HG03571 (cell line): ENCODE data around the gene GLRX.

Source experiments
- ATAC-seq: cut with Tn5 transposase; IDR thresholded peaks from one replicate; pipeline ENCODE4 v1.9.1; 2021; ENCODE audit not compliant: unreplicated experiment

Gene GLRX

GRCh38 chr5:95822542-95823181 is at the start of gene GLRX:
Gene GLRX (minus strand): TSS chr5:95822726. CDS start chr5:95822662, 64 bp downstream.
- ATAC-seq = peak; percentile 45

GRCh38 chr5:95871146-95871806 is 48.8 kb upstream of the GLRX start:
- no peak for ATAC-seq

GRCh38 chr5:95870105-95870672 is 47.7 kb upstream of the GLRX start:
- ATAC-seq = peak; percentile 57

- peak; percentile 67 for ATAC-seq
These were observed 46.8 kb upstream of the GLRX start for GRCh38 chr5:95869173-95869855.

GRCh38 chr5:95868136-95868535 is 45.6 kb upstream of the GLRX start:
- ATAC-seq = no peak

- ATAC-seq = no peak
These were observed 44.0 kb upstream of the GLRX start for GRCh38 chr5:95866435-95867040.

- no peak for ATAC-seq
These were observed 42.5 kb upstream of the GLRX start for GRCh38 chr5:95864944-95865504.

- ATAC-seq = no peak
These were observed 41.9 kb upstream of the GLRX start for GRCh38 chr5:95864456-95864855.

GRCh38 chr5:95863383-95863757 is 40.8 kb upstream of the GLRX start:
- ATAC-seq = no peak

GRCh38 chr5:95862671-95863382 is 40.3 kb upstream of the GLRX start:
- no peak for ATAC-seq

- no peak for ATAC-seq
These were observed 39.5 kb upstream of the GLRX start for GRCh38 chr5:95861864-95862561.

GRCh38 chr5:95861221-95861863 is 38.8 kb upstream of the GLRX start:
- no peak for ATAC-seq

- ATAC-seq = no peak
These were observed 37.1 kb upstream of the GLRX start for GRCh38 chr5:95859661-95860060.

- peak; percentile 87 for ATAC-seq
These were observed 36.4 kb upstream of the GLRX start for GRCh38 chr5:95858661-95859595.

GRCh38 chr5:95858023-95858461 is 35.5 kb upstream of the GLRX start:
- ATAC-seq = no peak

GRCh38 chr5:95857185-95857945 is 34.8 kb upstream of the GLRX start:
- no peak for ATAC-seq

GRCh38 chr5:95856501-95856981 is 34.0 kb upstream of the GLRX start:
- ATAC-seq = no peak
